Fibroblast of skin of left quadriceps (primary cell): Measurements from ENCODE around the gene FBXL17.

Experiments used
- DNase-seq, 2 experiments: peaks; one replicate each; pipeline ENCODE4 v3.0.0-alpha.2; 2013; ENCODE audit warnings: low read depth in 2 of 2

Gene FBXL17

GRCh38 chr5:107916731-107917725 lies 464.9 kb downstream of the FBXL17 start:
- DNase-seq = no peak

- DNase-seq = no peak
Observed at GRCh38 chr5:107915176-107915812, 466.6 kb downstream of the FBXL17 start.

GRCh38 chr5:107913494-107913893 lies 468.4 kb downstream of the FBXL17 start:
- no peak for DNase-seq

GRCh38 chr5:107900721-107901120 lies 481.2 kb downstream of the FBXL17 start:
- no peak for DNase-seq

- DNase-seq = no peak
Observed at GRCh38 chr5:107894361-107894760, 487.5 kb downstream of the FBXL17 start.

- DNase-seq = peak; percentile 54 to 61
Observed at GRCh38 chr5:107893642-107894041, 488.3 kb downstream of the FBXL17 start.

- DNase-seq = no peak
Observed at GRCh38 chr5:107889387-107889786, 492.5 kb downstream of the FBXL17 start.

- DNase-seq = no peak
Observed at GRCh38 chr5:107888541-107888940, 493.4 kb downstream of the FBXL17 start.

- DNase-seq = no peak
Observed at GRCh38 chr5:107887166-107887943, 494.5 kb downstream of the FBXL17 start.

- no peak for DNase-seq
Observed at GRCh38 chr5:107885601-107886000, 496.3 kb downstream of the FBXL17 start.

- no peak for DNase-seq
Observed at GRCh38 chr5:107884871-107885270, 497.0 kb downstream of the FBXL17 start.

- DNase-seq = no peak
Observed at GRCh38 chr5:107878661-107879060, 503.2 kb downstream of the FBXL17 start.

GRCh38 chr5:107876906-107877305 lies 505.0 kb downstream of the FBXL17 start:
- DNase-seq = no peak

GRCh38 chr5:107876261-107876660 lies 505.6 kb downstream of the FBXL17 start:
- no peak for DNase-seq

GRCh38 chr5:107875833-107876232 lies 506.1 kb downstream of the FBXL17 start:
- no peak for DNase-seq

- no peak for DNase-seq
Observed at GRCh38 chr5:107874795-107875194, 507.1 kb downstream of the FBXL17 start.

- DNase-seq = no peak
Observed at GRCh38 chr5:107873877-107874276, 508.0 kb downstream of the FBXL17 start.

- DNase-seq = no peak
Observed at GRCh38 chr5:107871023-107871422, 510.9 kb downstream of the FBXL17 start.

GRCh38 chr5:107869438-107870115 lies 512.3 kb downstream of the FBXL17 start:
- DNase-seq = peak; percentile 61 to 67

GRCh38 chr5:107868650-107869409 lies 513.1 kb downstream of the FBXL17 start:
- DNase-seq = no peak

- no peak for DNase-seq
Observed at GRCh38 chr5:107867266-107867665, 514.6 kb downstream of the FBXL17 start.
